PC-3 (cell line): ENCODE results near the gene GPD2. TPM values are rescaled to one million over a fixed set of nuclear protein-coding genes. Genes with fewer than 3 reads are reported as not detected.

Experiments
- ATAC-seq: fragments of 200-7000 bp; cut with Tn5 transposase; 2 replicates; pipeline ENCODE4 v1.9.1; 2020; ENCODE audit warnings: mild to moderate bottlenecking, moderate library complexity
- BruUV-seq: library from RNA; stranded (reverse); fragments of 400-500 nt; replicated peaks from 2 replicates; lab custom pipeline; 2021; lab: Mats Ljungman, UMichigan
- CTCF ChIA-PET: fragments of 300-600 bp; sonication (Branson Sonifier 250); formaldehyde crosslinking; loops from one replicate; lab custom pipeline; 2022; ENCODE audit warnings: antibody characterized with exemption; lab: Charles Lee
- POLR2A ChIA-PET: fragments of 300-600 bp; sonication (Branson Sonifier 250); formaldehyde crosslinking; loops from one replicate; lab custom pipeline; 2022; ENCODE audit warnings: antibody characterized with exemption; ENCODE audit not compliant: unreplicated experiment; lab: Charles Lee
- DNase-seq: peaks from one replicate; pipeline ENCODE4 v3.0.0-alpha.2; 2015
- H2AFZ ChIP-seq: fragments of 300-600 bp; sonication (generic); 2 replicates; pipeline ENCODE4 v1.6.0; 2016; ENCODE audit warnings: antibody characterized with exemption, low read length
- H3F3A ChIP-seq: fragments of 300-600 bp; sonication (generic); one replicate; pipeline ENCODE4 v1.6.0; 2017; ENCODE audit warnings: antibody characterized with exemption, low read length, control low read depth, mild to moderate bottlenecking; ENCODE audit not compliant: unreplicated experiment
- H3K27ac ChIP-seq: fragments of 300-600 bp; sonication (generic); 2 replicates; pipeline ENCODE4 v1.5.1; 2016; ENCODE audit warnings: mild to moderate bottlenecking, low read length
- H3K27me3 ChIP-seq: fragments of 300-600 bp; sonication (generic); 2 replicates; pipeline ENCODE4 v1.6.1; 2016; ENCODE audit warnings: low read length, mixed read lengths
- H3K36me3 ChIP-seq: fragments of 300-600 bp; sonication (generic); 2 replicates; pipeline ENCODE4 v1.6.1; 2016; ENCODE audit warnings: low read depth, mixed run types, low read length, mixed read lengths
- H3K4me1 ChIP-seq: fragments of 300-600 bp; sonication (generic); 2 replicates; pipeline ENCODE4 v1.5.1; 2016; ENCODE audit warnings: low read length; ENCODE audit not compliant: insufficient read depth
- H3K4me2 ChIP-seq: fragments of 300-600 bp; sonication (generic); 2 replicates; pipeline ENCODE4 v1.6.0; 2016; ENCODE audit warnings: low read length
- H3K4me3 ChIP-seq: fragments of 300-600 bp; sonication (generic); 2 replicates; pipeline ENCODE4 v1.5.1; 2016; ENCODE audit warnings: mild to moderate bottlenecking, low read length, mixed read lengths
- H3K79me2 ChIP-seq: fragments of 300-600 bp; sonication (generic); 2 replicates; pipeline ENCODE4 v1.6.1; 2017; ENCODE audit warnings: low read length, mixed read lengths
- H3K9ac ChIP-seq: fragments of 300-600 bp; sonication (generic); 2 replicates; pipeline ENCODE4 v1.6.0; 2016; ENCODE audit warnings: mild to moderate bottlenecking, low read length
- H3K9me2 ChIP-seq: fragments of 300-600 bp; sonication (generic); replicated peaks from 2 replicates; pipeline ENCODE4 v1.6.1; 2016; ENCODE audit warnings: mixed run types, low read length, mixed read lengths
- H3K9me3 ChIP-seq: fragments of 300-600 bp; sonication (generic); 2 replicates; pipeline ENCODE4 v1.6.1; 2016; ENCODE audit warnings: low read length, mixed read lengths
- H4K20me1 ChIP-seq: fragments of 300-600 bp; sonication (generic); 2 replicates; pipeline ENCODE4 v1.6.1; 2016; ENCODE audit warnings: low read length, mixed read lengths
- EZH2 ChIP-seq: fragments of 300-600 bp; sonication (generic); IDR thresholded peaks from one replicate; pipeline ENCODE4 v1.6.1; 2017; ENCODE audit warnings: antibody characterized with exemption, mild to moderate bottlenecking, low read length; ENCODE audit not compliant: unreplicated experiment
- EZH2phosphoT487 ChIP-seq: fragments of 300-600 bp; sonication (generic); IDR thresholded peaks from 2 replicates; pipeline ENCODE4 v1.6.1; 2018; ENCODE audit warnings: mild to moderate bottlenecking, antibody characterized with exemption, low read length, borderline replicate concordance
- intact Hi-C: fragments of 100-400 bp; cut with micrococcal nuclease; formaldehyde crosslinking; loops from 2 replicates; pipeline ENCODE4 v1.9.0; 2023
- total RNA-seq: library from RNA; depleted of rRNA; stranded (reverse); fragments of >200 nt; gene quantifications from 2 replicates; pipeline ENCODE4 v1.2.3, GENCODE V29; 2014
- TF ChIP-seq, protein P1 (sequence below): fragments of 300-600 bp; sonication (generic); conservative IDR thresholded peaks from 2 replicates; pipeline ENCODE4 v1.5.1; 2017; ENCODE audit warnings: antibody characterized with exemption, low read depth, mild to moderate bottlenecking, low read length

Gene GPD2
- total RNA-seq, 1 experiment from 2014 or later = 107 TPM

- no peaks in the 10 kb centered on the region for H3K9me2 ChIP-seq
- BruUV-seq = no TSS peak
- no peak overlapping the region for H2AFZ ChIP-seq
- no peaks in the 10 kb centered on the region for H3K9me3 ChIP-seq
- H3K4me2 ChIP-seq = no peak overlapping the region
- H3K27ac ChIP-seq = no peak overlapping the region
- DNase-seq (no peak), ATAC-seq (no peak)
- no peaks in the 10 kb centered on the region for H3K79me2 ChIP-seq
- no peaks in the 10 kb centered on the region for H4K20me1 ChIP-seq
- intact Hi-C loops = no loop called here
- no peak overlapping the region for H3K4me3 ChIP-seq
- ChIA-PET POLR2A (no interaction called here), CTCF (no interaction called here)
- H3K9ac ChIP-seq = no peak overlapping the region
- H3K27me3 ChIP-seq = no peaks in the 10 kb centered on the region
- TF ChIP-seq, protein P1, sequence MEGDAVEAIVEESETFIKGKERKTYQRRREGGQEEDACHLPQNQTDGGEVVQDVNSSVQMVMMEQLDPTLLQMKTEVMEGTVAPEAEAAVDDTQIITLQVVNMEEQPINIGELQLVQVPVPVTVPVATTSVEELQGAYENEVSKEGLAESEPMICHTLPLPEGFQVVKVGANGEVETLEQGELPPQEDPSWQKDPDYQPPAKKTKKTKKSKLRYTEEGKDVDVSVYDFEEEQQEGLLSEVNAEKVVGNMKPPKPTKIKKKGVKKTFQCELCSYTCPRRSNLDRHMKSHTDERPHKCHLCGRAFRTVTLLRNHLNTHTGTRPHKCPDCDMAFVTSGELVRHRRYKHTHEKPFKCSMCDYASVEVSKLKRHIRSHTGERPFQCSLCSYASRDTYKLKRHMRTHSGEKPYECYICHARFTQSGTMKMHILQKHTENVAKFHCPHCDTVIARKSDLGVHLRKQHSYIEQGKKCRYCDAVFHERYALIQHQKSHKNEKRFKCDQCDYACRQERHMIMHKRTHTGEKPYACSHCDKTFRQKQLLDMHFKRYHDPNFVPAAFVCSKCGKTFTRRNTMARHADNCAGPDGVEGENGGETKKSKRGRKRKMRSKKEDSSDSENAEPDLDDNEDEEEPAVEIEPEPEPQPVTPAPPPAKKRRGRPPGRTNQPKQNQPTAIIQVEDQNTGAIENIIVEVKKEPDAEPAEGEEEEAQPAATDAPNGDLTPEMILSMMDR = no peak
- TF ChIP-seq EZH2 (no peak), EZH2phosphoT487 (no peak)
- no peaks in the 10 kb centered on the region for H3F3A ChIP-seq
- H3K4me1 ChIP-seq = no peaks in the 10 kb centered on the region
- H3K36me3 ChIP-seq = no peaks in the 10 kb centered on the region
Measured at GRCh38 chr2:156538083-156538504, 101.9 kb downstream of the GPD2 start.

DNA sequence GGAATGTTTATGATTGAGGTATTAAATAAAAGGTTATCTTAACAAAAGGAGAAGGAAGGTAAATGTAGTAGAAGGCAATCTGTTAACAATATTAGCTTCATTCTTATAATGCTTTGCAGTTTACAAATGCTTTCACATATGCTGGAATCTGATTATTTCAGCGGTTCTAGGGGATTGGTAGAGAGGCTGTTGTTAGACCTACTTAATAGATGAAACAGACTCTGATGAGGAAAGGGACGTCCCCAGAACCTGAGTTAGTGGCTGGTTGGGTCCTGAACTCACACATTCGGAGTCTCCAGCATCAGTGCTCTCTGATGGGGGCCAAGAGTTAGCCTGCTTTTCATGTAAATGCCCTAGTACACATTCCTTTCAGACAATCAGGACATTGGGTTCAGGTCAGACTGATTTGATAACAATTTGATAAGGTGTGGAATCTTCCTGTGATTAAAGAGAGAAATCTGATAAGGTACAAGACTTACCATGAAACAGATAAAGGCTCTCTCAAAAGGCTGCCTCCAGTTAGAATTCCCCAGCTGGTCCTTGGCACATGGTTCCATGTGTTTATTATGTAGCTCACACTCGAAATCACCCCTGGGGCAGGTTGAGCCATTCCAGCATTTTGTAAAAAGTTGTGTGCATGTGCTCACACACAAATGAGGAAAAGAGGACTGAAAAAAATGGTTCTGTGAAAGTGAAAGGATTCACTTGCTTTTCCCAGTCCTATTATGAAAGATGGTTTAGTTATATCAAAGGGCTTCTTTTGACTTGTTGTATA is 103.1 kb downstream of the GPD2 start:
- no peak overlapping the region for H3K4me3 ChIP-seq
- H3K4me1 ChIP-seq = no peaks in the 10 kb centered on the region
- ATAC-seq = no peak
- H3K27me3 ChIP-seq = no peaks in the 10 kb centered on the region
- H3K27ac ChIP-seq = no peak overlapping the region
- POLR2A ChIA-PET = no interaction called here
- H3K9me3 ChIP-seq = no peaks in the 10 kb centered on the region
- H4K20me1 ChIP-seq = no peaks in the 10 kb centered on the region
- H3K4me2 ChIP-seq = no peak overlapping the region
- H3K36me3 ChIP-seq = no peaks in the 10 kb centered on the region
- DNase-seq = no peak
- no peaks in the 10 kb centered on the region for H3K79me2 ChIP-seq
- no TSS peak for BruUV-seq
- no peaks in the 10 kb centered on the region for H3F3A ChIP-seq
- CTCF ChIA-PET = no interaction called here
- intact Hi-C loops = no loop called here
- no peaks in the 10 kb centered on the region for H3K9me2 ChIP-seq
- H3K9ac ChIP-seq = no peak overlapping the region
- TF ChIP-seq EZH2phosphoT487 = no peak
- TF ChIP-seq, protein P1 = no peak
- TF ChIP-seq EZH2 = no peak
- H2AFZ ChIP-seq = no peak overlapping the region

DNA sequence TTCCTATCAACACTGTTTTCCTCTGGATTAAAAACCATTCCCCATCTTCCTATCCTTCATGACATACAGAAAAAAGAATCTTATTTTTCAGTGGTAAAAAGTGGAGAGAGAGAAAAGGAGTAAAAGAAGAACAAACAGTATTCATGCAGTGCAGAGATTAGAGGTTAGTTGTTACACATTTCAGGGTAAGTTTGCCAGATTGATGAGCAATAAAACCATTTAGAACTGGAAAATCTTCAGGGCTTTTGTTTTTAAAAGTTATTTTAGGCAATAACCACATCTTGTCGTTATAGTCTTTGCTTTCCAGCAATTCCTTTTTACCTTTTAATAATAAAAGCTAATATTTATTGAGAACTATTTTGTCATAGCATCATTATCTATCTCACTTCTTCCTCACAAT is 104.5 kb downstream of the GPD2 start:
- no peaks in the 10 kb centered on the region for H4K20me1 ChIP-seq
- no peak for DNase-seq
- H3K27ac ChIP-seq = no peak overlapping the region
- ChIA-PET POLR2A (no interaction called here), CTCF (no interaction called here)
- no peaks in the 10 kb centered on the region for H3K79me2 ChIP-seq
- H3K27me3 ChIP-seq = no peaks in the 10 kb centered on the region
- no peaks in the 10 kb centered on the region for H3K4me1 ChIP-seq
- H3K9me2 ChIP-seq = no peaks in the 10 kb centered on the region
- H3K9ac ChIP-seq = no peak overlapping the region
- BruUV-seq = no TSS peak
- no peaks in the 10 kb centered on the region for H3F3A ChIP-seq
- intact Hi-C loops = no loop called here
- no peak overlapping the region for H3K4me3 ChIP-seq
- H3K4me2 ChIP-seq = no peak overlapping the region
- no peak overlapping the region for H2AFZ ChIP-seq
- no peak for ATAC-seq
- TF ChIP-seq, protein P1 = no peak
- TF ChIP-seq EZH2 = no peak
- TF ChIP-seq EZH2phosphoT487 = no peak
- H3K9me3 ChIP-seq = no peaks in the 10 kb centered on the region
- no peaks in the 10 kb centered on the region for H3K36me3 ChIP-seq
